ENCODE results near the gene TECPR2.

Gene TECPR2

GRCh38 chr14:102504328-102504999 lies 141.7 kb downstream of the TECPR2 start:
- Histone ChIP-seq H3K27ac (no peak overlapping the region), H3K4me3 (no peak overlapping the region), H3K27me3 (no peaks in the 10 kb centered on the region), H3K9me3 (no peaks in the 10 kb centered on the region), H3K36me3 (peaks cover 0 to 38% (median 3%) of the 10 kb centered on the region in 3 donors), H3K4me1 (peaks cover 0 to 11% (median 4%) of the 10 kb centered on the region in 4 donors)
- DNase-seq: no peak
- no peak for TF ChIP-seq CTCF (IDR thresholded peaks at IDR 0.05)
- intact Hi-C loops (cut with DNase I; ENCODE audit: low total_unique reads): no loop called here

GRCh38 chr14:102505000-102505619 lies 142.4 kb downstream of the TECPR2 start:
- Histone ChIP-seq H3K36me3 (peaks cover 0 to 33% (median 3%) of the 10 kb centered on the region in 3 donors), H3K4me3 (no peak overlapping the region), H3K4me1 (peaks cover 0 to 14% (median 5%) of the 10 kb centered on the region in 4 donors), H3K27ac (no peak overlapping the region), H3K27me3 (no peaks in the 10 kb centered on the region), H3K9me3 (no peaks in the 10 kb centered on the region)
- intact Hi-C loops (cut with DNase I; ENCODE audit: low total_unique reads): loop anchor here (5.0 kb wide), 1 partner anchor 143 kb away; the partner anchor contains the start of genes CINP and TECPR2
- DNase-seq: no peak
- TF ChIP-seq CTCF (IDR thresholded peaks at IDR 0.05): no peak

- DNase-seq: no peak
- no peak overlapping the region for H3K4me3 ChIP-seq
- H3K27ac ChIP-seq: no peak overlapping the region
- peaks cover 0 to 24% (median 0%) of the 10 kb centered on the region in 3 donors for H3K36me3 ChIP-seq
- no peaks in the 10 kb centered on the region for H3K9me3 ChIP-seq
- no peak for TF ChIP-seq CTCF (IDR thresholded peaks at IDR 0.05)
- no peaks in the 10 kb centered on the region for H3K27me3 ChIP-seq
- H3K4me1 ChIP-seq: peaks cover 0 to 18% (median 10%) of the 10 kb centered on the region in 4 donors
- intact Hi-C loops (cut with DNase I; ENCODE audit: low total_unique reads): loop anchor here (5.0 kb wide), 1 partner anchor 144 kb away; the partner anchor contains the start of genes CINP and TECPR2
These were observed 143.3 kb downstream of the TECPR2 start for GRCh38 chr14:102505775-102506625.

GRCh38 chr14:102506626-102506925 lies 143.8 kb downstream of the TECPR2 start:
- Histone ChIP-seq H3K27ac (no peak overlapping the region), H3K36me3 (peaks cover 0 to 23% (median 0%) of the 10 kb centered on the region in 3 donors), H3K4me3 (no peak overlapping the region), H3K4me1 (peaks cover 0 to 18% (median 10%) of the 10 kb centered on the region in 4 donors), H3K27me3 (no peaks in the 10 kb centered on the region), H3K9me3 (no peaks in the 10 kb centered on the region)
- TF ChIP-seq CTCF (IDR thresholded peaks at IDR 0.05): no peak
- intact Hi-C loops (cut with DNase I; ENCODE audit: low total_unique reads): loop anchor here (5.0 kb wide), 1 partner anchor 144 kb away; the partner anchor contains the start of genes CINP and TECPR2
- DNase-seq: no peak

GRCh38 chr14:102507081-102507856 lies 144.5 kb downstream of the TECPR2 start:
- no peak for DNase-seq
- H3K4me3 ChIP-seq: no peak overlapping the region
- H3K36me3 ChIP-seq: peaks cover 0 to 23% (median 0%) of the 10 kb centered on the region in 3 donors

More at GRCh38 chr14:102507081-102507856, 144.5 kb downstream of the TECPR2 start:
- Histone ChIP-seq H3K27me3 (no peaks in the 10 kb centered on the region), H3K4me1 (peaks cover 0 to 18% (median 10%) of the 10 kb centered on the region in 4 donors), H3K27ac (no peak overlapping the region), H3K9me3 (no peaks in the 10 kb centered on the region)
- intact Hi-C loops (cut with DNase I; ENCODE audit: low total_unique reads): loop anchor here (5.0 kb wide), 1 partner anchor 145 kb away; the partner anchor contains the start of genes CINP and TECPR2
- TF ChIP-seq CTCF (IDR thresholded peaks at IDR 0.05): no peak
